PC-9 (cell line): ENCODE data around the gene ATP6V0B.

ENCODE experiments used
- EZH2 ChIP-seq: fragments of 200-600 bp; sonication (generic); IDR thresholded peaks from 2 replicates; pipeline ENCODE4 v1.8.0; 2017; ENCODE audit warnings: antibody characterized with exemption, low read depth
- TF ChIP-seq, protein P1 (sequence below): fragments of 200-600 bp; sonication (generic); conservative IDR thresholded peaks from 2 replicates; pipeline ENCODE4 v1.6.1; 2017; ENCODE audit warnings: mixed run types, antibody characterized with exemption, mild to moderate bottlenecking, moderate library complexity

DNA sequence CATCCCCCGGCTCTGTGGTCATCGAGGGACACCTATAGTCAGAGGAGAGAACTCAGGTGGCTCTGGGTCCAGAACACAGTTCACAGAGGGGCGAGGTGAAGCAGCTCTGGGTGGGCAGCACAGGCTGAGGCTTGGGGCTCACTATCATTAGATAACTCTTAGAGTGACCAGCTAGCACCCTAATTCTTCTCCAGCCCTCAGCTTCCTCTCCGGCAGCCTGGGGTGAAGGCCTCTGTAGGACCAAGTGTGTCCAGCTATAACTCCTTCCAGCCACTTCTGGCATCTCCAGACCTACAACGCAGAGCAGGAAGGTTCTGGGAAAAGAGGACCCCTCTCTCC is 39.8 kb upstream of the ATP6V0B start:
- TF ChIP-seq, protein P1, sequence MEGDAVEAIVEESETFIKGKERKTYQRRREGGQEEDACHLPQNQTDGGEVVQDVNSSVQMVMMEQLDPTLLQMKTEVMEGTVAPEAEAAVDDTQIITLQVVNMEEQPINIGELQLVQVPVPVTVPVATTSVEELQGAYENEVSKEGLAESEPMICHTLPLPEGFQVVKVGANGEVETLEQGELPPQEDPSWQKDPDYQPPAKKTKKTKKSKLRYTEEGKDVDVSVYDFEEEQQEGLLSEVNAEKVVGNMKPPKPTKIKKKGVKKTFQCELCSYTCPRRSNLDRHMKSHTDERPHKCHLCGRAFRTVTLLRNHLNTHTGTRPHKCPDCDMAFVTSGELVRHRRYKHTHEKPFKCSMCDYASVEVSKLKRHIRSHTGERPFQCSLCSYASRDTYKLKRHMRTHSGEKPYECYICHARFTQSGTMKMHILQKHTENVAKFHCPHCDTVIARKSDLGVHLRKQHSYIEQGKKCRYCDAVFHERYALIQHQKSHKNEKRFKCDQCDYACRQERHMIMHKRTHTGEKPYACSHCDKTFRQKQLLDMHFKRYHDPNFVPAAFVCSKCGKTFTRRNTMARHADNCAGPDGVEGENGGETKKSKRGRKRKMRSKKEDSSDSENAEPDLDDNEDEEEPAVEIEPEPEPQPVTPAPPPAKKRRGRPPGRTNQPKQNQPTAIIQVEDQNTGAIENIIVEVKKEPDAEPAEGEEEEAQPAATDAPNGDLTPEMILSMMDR: no peak; the same call in 1 of the 2 replicates
- TF ChIP-seq EZH2: no peak
